Measurements from ENCODE around the gene DRGX.

- no peak for TF ChIP-seq POLR2A (IDR thresholded peaks at IDR 0.05; ENCODE audit: insufficient read depth in 1 of 2, low read depth in 2 of 2, low read length in 2 of 2)
- TF ChIP-seq FOXK1 (CRISPR knock-in tag; IDR thresholded peaks at IDR 0.05; ENCODE audit: borderline replicate concordance, low read depth), result no peak
- no peak for TF ChIP-seq CREB3 (CRISPR knock-in tag; IDR thresholded peaks at IDR 0.05)
- no peak for TF ChIP-seq ZGPAT (CRISPR knock-in tag; IDR thresholded peaks at IDR 0.05)
- no peak for TF ChIP-seq PTBP1 (IDR thresholded peaks at IDR 0.05; ENCODE audit: low read depth, low read length, poor library complexity, severe bottlenecking)
- TF ChIP-seq ZNF232 (CRISPR knock-in tag; IDR thresholded peaks at IDR 0.05; ENCODE audit: borderline replicate concordance), result no peak
- TF ChIP-seq PRDM10 (CRISPR knock-in tag; IDR thresholded peaks at IDR 0.05; ENCODE audit: low read depth), result no peak
- no peak for TF ChIP-seq LRRFIP1 (CRISPR knock-in tag; conservative IDR thresholded peaks at IDR 0.05)
- no peak for TF ChIP-seq ZNF512B (CRISPR knock-in tag; IDR thresholded peaks at IDR 0.05; ENCODE audit: borderline replicate concordance)
- TF ChIP-seq CBFB (CRISPR knock-in tag; IDR thresholded peaks at IDR 0.05), result no peak
- no peak for TF ChIP-seq ZFX (CRISPR knock-in tag; IDR thresholded peaks at IDR 0.05; ENCODE audit: low read depth)
These were observed 41.3 kb downstream of the DRGX start for GRCh38 chr10:49354593-49354992.

Data from HepG2 (cell line).